Astrocyte of the cerebellum (primary cell): Measurements from ENCODE around the gene ASS1.

Experiments used
- DNase-seq: peaks from one replicate; pipeline ENCODE4 v3.0.0-alpha.2; 2011; ENCODE audit warnings: low read depth
- H3K4me3 ChIP-seq: 2 replicates; pipeline ENCODE4 v1.5.1; 2011; ENCODE audit warnings: mild to moderate bottlenecking, low read depth, low read length, moderate library complexity
- CTCF ChIP-seq: IDR thresholded peaks from 2 replicates; pipeline ENCODE4 v1.5.1; 2012; ENCODE audit warnings: low read length, low read depth, moderate library complexity, mild to moderate bottlenecking; ENCODE audit errors: missing control alignments
- in situ Hi-C: cut with HindIII; loops from 2 replicates; pipeline ENCODE4 v1.10.0; 2017; ENCODE audit warnings: low sequenced_read_pairs

ASS1 gene

GRCh38 chr9:130442746-130443455 lies 1.9 kb upstream of the ASS1 start:
- DNase-seq = no peak
- in situ Hi-C loops = no loop called here
- no peak for TF ChIP-seq CTCF
- H3K4me3 ChIP-seq = no peak overlapping the region

- TF ChIP-seq CTCF = no peak
- in situ Hi-C loops = no loop called here
- DNase-seq = no peak
- no peak overlapping the region for H3K4me3 ChIP-seq
These were observed 1.3 kb upstream of the ASS1 start for GRCh38 chr9:130443456-130443801.

- DNase-seq = no peak
- TF ChIP-seq CTCF = no peak
- H3K4me3 ChIP-seq = no peak overlapping the region
- in situ Hi-C loops = no loop called here
These were observed 795 bp upstream of the ASS1 start for GRCh38 chr9:130443840-130444492.

GRCh38 chr9:130445268-130445983 lies 665 bp downstream of the ASS1 start:
- no peak for DNase-seq
- peak overlapping the region; percentile 47 for H3K4me3 ChIP-seq
- TF ChIP-seq CTCF = no peak
- in situ Hi-C loops = no loop called here

- in situ Hi-C loops = no loop called here
- H3K4me3 ChIP-seq = peak overlapping the region; percentile 47
- TF ChIP-seq CTCF = no peak
- DNase-seq = peak; percentile 83
These were observed 1.5 kb downstream of the ASS1 start for GRCh38 chr9:130446101-130446861.

- in situ Hi-C loops = no loop called here
- no peak for DNase-seq
- no peak overlapping the region for H3K4me3 ChIP-seq
- no peak for TF ChIP-seq CTCF
These were observed 2.5 kb downstream of the ASS1 start for GRCh38 chr9:130447193-130447816.
